ENCODE measurements around the gene TGOLN2.
"Not testable (repeated sequence)": the region's sequence is repeated elsewhere in the genome, so short reads cannot be mapped to it uniquely, and the experiment has no call there.

The TGOLN2 gene

GRCh38 chr2:85334928-85335327 lies 7.1 kb upstream of the TGOLN2 start:
- no peak for DNase-seq

GRCh38 chr2:85333877-85334276 lies 6.1 kb upstream of the TGOLN2 start:
- not testable (repeated sequence) for DNase-seq

- no peak for DNase-seq
These were observed 3.2 kb upstream of the TGOLN2 start for GRCh38 chr2:85330839-85331636.

DNA sequence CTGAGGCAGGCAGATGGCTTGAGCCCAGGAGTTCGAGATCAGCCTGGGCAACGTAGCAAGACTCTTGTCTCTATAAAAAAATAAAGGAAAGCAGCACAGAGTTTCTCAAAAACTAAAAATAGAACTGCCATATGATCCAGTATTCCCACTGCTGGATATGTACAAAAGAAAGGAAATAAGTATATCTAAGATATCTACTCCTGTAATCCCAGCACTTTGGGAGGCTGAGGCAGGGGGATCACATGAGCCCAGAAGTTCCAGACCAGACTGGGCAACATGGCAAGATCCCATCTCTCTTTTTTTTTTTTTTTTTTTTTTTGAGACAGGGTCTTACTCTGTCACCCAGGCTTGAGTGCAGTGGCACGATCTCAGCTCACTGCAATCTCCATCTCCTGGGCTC lies 1.9 kb upstream of the TGOLN2 start:
- not testable (repeated sequence) for DNase-seq

DNA sequence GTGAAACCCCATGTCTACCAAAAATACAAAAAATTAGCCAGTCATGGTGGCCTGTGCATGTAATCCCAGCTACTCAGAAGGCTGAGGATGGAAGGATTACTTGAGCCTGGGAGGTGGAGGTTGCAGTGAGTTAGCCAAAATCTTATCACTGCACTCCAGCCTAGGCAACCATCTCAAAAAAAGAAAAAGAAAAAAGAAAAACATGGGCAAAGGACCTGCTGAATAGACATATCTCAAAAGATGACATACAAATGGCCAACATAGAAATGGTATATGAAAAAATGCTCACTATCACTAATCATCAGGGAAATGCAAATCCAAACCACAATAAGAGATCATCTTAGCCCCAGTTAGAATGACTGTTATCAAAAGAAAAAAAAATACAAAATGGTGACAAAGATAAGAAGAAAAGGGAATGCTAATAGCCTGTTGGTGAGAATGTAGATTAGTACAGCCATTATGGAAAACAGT lies 1.4 kb upstream of the TGOLN2 start:
- no peak for DNase-seq

GRCh38 chr2:85327160-85327821 lies 498 bp downstream of the TGOLN2 start:
- DNase-seq = no peak

- no peak for DNase-seq
These were observed 1.2 kb downstream of the TGOLN2 start for GRCh38 chr2:85326406-85327159.

DNA sequence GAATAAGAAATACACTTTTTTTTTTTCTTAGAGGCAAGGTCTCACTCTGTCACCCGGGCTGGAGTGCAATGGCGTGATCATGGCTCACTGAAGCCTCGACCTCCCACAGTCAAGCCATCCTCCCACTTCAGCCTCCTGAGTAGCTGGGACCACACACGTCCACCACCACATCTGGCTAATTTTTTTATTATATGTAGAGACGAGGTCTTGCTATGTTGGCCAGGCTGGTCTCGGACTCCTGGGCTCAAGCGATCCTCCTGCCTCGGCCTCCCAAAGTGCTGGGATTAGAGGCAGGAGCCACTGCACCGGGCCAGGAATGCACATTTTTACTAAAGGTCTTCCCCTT lies 2.4 kb downstream of the TGOLN2 start:
- no peak for DNase-seq

DNA sequence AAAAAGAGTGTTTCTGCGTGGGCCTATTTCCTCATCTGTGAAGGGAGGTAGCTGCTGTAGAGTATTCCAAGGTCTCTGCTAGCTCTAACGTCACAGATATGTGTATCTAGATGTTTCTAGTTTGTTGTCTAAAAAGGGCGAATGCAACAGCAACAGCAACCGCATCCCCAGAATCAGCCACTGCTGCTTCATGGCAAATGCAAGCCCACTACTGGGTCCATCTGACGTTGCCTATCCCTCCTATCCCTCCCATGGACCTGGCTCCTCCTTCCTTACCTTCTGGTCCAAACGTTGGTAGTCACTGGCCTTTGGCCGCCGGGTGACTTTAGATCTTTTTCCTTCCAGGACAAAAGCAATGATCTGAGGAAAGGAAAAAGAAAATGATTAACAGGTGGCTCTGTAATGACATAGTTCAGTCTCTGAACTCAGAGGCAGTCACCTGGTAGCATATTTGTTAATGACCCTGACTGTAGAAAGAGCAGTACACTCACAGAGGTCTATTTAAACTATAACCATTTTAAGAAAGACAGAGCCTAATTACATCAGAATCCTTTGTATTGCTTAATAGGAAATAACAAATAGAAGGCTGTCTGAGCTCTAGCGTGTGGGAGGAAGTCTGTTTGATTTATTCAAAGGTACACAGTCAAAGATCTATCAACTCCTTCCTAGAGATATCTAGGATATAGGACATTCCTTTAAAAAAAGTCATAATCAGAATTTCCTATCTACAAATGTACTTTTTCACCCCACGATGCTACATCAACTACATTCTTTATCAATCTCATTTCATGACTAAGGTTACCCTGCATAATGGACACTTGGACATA lies 2.9 kb downstream of the TGOLN2 start:
- DNase-seq = no peak

DNA sequence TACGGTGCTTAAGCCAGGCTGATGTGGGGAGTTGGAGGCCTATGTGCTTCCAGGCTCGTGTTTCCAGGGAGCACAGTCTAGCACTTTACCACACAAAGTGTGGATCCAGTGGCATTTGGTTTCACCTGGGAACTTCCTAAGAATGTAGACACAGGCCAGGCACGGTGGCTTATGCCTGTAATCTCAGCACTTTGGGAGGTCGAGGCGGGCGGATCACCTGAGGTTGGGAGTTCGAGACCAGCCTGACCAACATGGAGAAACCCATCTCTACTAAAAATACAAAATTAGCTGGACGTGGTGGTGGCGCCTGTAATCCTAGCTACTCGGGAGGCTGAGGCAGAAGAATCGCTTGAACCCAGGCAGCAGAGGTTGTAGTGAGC lies 3.8 kb downstream of the TGOLN2 start:
- not testable (repeated sequence) for DNase-seq

- no peak for DNase-seq
These were observed 4.3 kb downstream of the TGOLN2 start for GRCh38 chr2:85323351-85323987.

GRCh38 chr2:85319796-85320195 lies 8.0 kb downstream of the TGOLN2 start:
- DNase-seq = no peak

DNA sequence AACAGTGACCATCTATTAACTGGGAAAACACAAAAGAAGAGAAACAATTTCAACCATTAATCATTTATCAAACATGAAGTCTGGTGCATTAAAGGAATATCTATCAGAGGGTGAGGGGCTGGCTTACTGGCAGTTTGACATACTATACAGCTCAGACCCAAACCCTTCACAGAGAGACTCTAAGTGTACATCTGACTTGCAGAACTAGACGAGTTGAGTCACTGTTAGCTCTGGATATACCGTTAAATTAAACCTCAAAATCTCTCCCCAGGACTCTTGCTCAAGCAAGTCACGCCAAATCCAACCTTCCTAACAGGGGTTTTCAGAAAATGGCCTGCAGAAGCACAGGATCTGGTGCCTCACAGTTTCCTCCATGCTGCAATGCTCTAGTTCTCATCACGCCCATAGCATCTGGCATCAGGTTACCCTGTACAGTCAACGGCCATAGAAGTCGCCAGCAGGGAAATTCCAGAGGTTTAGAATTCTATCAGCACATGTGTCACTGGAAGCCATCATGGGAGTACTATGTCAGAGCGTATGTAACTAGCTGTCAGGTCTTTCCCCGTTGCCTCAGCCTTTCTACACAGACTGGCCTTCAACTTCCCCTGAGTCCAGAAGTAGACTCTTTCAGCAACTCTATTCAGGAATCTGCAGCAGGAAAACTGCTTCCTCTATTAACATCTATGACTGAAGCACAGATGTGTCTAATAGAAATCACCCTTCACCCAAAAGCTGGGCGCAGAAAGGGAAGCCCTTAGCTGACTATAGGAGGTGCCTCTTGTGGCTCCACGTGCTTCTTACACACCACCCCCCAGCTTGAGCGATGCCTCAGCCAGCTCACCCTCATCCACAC lies 9.3 kb downstream of the TGOLN2 start:
- no peak for DNase-seq

DNA sequence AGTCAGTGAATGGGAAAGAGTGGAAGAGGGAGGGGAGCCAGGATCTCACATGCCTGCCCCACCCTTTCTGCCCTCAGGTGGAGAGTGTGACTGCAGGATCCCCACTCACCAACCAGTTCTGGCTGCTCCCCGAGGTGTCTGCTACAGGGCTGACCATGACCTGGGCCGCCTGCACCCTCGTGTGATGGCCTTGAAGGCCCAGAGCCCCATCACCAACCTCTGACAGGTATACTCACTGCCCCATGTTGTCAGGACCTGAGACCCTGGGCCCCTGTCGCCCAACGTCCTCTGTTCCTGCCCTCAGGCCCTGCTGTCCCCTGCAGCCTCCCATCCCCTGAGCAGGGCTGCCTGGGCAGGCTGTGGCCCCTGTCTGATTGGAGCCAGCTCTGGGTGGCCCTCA lies 11.9 kb downstream of the TGOLN2 start:
- not testable (repeated sequence) for DNase-seq

- no peak for DNase-seq
These were observed 12.9 kb downstream of the TGOLN2 start for GRCh38 chr2:85314884-85315242.

DNA sequence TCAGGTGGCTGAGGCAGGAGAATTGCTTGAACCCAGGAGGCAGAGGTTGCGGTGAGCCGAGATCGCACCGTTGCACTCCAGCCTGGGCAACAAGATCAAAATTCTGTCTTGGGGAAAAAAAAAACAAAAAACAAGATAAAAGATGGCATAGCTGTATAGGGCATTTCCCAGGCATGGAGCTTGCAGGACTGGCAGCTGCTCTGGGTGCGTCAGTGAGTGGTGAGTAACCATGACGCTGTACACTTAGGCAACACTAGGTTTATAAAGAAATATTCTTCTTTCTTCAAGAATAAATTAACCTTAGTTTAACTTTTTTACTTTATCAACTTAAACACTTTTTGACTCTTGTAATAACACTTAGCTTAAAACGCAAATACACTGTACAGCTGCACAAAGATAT lies 15.4 kb downstream of the TGOLN2 start:
- DNase-seq = no peak

DNA sequence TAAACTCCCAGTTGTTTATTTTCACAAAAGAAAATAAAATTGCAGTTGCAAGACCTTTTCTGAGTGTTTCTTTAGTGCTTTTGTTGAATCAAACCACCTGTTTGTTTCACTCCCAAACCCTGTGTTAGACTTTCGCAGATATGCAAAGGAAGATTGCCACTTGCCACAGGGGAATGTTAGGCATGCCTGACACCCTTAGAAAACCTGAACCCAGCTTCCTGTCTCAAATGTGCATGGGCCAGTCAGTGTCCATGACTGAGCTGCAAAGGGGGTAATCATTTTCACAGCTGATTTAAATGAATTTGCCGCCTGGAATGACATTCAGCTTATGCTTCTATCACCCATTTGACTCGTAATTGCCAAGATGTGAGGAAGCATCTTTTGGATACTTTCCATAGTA lies 17.5 kb downstream of the TGOLN2 start:
- no peak for DNase-seq

DNA sequence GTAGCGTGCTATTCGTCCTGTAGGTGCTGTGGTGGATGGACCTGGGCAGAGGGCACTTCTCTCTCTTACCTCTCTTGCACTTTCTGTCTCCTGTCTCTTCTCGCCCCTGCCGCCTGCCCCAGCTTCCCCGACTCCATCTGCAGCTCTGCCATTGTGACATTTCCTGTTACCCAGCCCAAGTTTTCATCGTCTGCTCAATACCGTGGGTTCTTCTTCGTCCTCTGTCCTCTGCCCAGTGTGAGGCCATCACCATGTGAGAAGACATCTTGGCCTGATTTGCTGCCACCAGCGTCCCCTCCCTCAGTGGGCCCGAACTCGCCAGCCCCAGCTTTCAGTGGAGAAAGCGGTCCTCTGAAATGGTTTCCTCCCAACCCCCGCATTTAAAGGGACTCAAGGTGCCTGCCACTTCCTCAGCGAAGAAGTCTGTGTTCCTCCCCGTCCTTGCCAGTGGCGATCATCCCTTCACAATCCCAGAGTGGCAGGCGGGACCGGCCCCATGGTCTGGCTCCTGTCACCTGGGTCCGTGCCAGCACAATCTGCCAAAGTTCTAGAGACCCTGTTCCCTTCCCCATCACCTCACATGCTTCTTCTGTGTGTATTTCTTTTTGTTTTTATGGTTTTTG lies 18.0 kb downstream of the TGOLN2 start:
- no peak for DNase-seq

GRCh38 chr2:85308896-85309555 lies 18.8 kb downstream of the TGOLN2 start:
- no peak for DNase-seq

DNA sequence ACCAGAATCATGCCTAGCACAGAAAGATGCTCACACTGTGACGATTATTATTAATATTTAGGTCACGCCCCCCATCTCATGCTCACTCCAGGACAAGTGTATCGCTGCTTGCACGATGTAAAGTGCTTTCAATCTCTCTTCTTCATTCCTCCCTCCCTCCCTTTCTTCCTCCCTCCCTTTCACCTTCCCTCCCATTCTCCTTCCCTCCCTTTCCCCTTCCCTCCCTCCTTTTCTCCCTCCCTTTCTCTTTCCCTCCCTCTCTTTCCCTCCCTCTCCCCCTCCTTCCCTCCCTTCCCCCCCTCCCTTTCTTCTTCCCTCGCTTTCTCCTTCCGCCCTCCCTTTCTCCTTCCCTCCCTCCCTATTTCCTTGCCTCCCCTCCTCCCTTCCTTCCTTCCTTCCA lies 19.6 kb downstream of the TGOLN2 start:
- DNase-seq = no peak

- no peak for DNase-seq
These were observed 20.3 kb downstream of the TGOLN2 start for GRCh38 chr2:85307527-85307897.
